Left lobe of liver (tissue), 2 donors: ENCODE data around the gene COL23A1. TPM values are rescaled to one million over a fixed set of nuclear protein-coding genes. Genes with fewer than 3 reads are reported as not detected.
"Not testable (repeated sequence)": the region's sequence is repeated elsewhere in the genome, so short reads cannot be mapped to it uniquely, and the experiment has no call there.

ENCODE experiments used
- ATAC-seq: fragments of 200-7000 bp; cut with Tn5 transposase; one replicate; pipeline ENCODE4 v1.9.1; 2020; ENCODE audit warnings: mild to moderate bottlenecking, moderate library complexity
- DNase-seq: peaks from one replicate; pipeline ENCODE4 v3.0.0-alpha.2; 2020; ENCODE audit warnings: low spot score
- total RNA-seq: library from RNA; stranded (reverse); gene quantifications from one replicate; pipeline ENCODE4 v1.2.1, GENCODE V29; 2021
- donor health status: DM: no; HTN: no; CAD: no; lungs with moderate emphysema.
- donor health status: DM: no; HTN: yes; CAD: no.

The COL23A1 gene
- total RNA-seq, 1 donor from 2014 or later, result 1.2 TPM

DNA sequence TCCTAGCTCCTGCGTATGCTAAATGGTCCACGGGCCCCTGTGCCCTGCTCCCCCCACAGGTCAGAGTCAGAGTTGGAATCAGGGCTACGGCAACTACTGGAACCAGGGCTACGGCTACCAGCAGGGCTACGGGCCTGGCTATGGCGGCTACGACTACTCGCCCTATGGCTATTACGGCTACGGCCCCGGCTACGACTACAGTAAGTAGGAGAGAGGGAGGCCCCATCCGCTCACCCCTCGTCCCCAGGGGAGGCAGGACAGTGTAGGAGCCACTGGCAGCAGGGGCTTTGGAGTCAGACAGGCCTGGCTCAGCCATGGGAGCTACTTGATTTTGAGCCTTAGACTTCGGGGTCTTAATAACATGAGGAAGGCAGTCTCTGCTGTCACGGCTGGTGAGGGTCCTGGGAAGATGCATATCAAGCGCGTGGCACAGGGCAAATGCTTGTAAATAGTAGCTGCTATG, 380.1 kb downstream of the COL23A1 start:
- DNase-seq (no peak), ATAC-seq (no peak)

DNA sequence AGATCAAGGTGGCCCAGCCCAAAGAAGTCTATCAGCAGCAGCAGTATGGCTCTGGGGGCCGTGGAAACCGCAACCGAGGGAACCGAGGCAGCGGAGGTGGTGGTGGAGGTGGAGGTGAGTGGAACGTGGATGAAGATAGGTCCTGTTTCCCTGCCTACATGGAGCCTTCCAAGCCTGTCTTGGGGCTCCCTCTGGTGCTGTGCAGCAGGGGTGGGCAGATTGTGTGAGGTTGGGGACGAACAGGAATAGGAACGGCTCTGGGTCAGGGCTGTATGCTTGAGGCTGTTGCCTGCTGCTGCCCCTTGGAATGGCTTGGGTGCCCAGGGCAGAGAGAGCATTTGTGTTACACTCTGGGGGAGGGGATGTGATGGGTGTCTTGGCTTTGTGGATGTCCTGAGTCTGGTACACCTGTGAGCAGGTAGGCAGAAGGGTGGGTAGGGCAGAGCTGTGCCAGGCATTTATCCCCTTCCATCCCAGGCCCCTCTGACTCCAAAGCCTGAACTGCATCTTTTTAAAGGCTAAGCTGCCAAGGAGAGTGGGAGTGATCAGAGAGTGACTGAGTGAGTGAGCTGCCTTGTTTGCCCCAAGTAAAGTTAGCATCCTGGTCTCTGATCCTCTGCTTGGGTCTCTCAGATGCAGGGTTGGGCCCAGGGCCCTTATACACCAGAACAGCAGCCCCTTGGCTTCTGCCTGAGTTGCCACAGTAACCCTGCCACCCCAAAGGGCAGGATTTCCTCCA, 380.7 kb downstream of the COL23A1 start:
- DNase-seq, result no peak
- ATAC-seq, result no peak

DNA sequence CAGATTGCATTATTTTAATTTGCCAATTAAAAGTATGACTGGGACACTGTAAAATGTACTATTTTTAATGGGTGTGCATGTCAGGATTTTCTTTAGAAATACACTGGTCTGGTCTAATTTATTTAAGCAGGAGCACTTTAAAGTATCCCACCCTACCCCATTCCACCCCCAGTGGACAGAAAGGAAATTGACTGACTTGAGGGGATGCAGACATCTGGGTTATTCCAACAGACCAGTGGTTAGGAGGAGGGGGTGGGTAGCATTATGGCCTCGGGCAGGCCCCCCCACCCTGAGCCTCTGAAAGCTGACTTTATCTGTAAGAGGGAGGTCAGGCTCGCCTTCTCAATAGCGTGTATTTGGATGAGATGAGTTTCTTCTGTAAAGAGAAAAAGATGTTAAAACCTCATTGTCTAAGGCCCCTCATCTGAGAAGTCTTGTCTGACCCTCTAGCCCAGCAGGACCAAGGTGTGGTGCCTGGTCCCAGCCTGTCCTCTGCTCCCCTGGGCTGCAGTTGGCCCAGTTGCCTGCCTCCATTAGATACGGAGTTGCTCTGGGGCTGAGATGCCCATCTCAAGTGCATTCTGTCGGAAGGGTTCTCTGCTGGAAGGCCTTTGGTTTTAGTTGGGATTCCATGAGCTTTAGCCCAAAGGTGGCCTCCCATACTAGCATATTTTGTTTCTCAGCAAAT, 381.5 kb downstream of the COL23A1 start:
- DNase-seq (no peak), ATAC-seq (no peak)

DNA sequence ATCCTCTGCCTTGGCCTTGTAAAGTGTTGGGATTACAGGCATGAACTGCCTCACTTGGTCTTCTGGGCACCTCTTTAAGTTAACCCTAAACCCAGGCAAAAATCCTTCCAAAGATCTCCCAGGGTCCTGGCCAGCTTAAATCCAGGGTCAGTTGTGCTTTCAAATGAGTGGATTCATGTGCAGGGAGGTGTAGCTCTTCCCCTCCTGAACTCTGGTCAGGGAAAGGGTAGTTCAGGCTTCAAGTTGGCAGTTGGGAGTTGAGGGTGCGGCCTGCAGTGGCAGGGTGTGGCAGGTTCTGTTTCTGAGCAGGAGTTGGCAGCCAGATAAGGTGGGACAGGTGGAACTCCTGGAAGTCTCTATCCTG, 382.3 kb downstream of the COL23A1 start:
- no peak for ATAC-seq

DNA sequence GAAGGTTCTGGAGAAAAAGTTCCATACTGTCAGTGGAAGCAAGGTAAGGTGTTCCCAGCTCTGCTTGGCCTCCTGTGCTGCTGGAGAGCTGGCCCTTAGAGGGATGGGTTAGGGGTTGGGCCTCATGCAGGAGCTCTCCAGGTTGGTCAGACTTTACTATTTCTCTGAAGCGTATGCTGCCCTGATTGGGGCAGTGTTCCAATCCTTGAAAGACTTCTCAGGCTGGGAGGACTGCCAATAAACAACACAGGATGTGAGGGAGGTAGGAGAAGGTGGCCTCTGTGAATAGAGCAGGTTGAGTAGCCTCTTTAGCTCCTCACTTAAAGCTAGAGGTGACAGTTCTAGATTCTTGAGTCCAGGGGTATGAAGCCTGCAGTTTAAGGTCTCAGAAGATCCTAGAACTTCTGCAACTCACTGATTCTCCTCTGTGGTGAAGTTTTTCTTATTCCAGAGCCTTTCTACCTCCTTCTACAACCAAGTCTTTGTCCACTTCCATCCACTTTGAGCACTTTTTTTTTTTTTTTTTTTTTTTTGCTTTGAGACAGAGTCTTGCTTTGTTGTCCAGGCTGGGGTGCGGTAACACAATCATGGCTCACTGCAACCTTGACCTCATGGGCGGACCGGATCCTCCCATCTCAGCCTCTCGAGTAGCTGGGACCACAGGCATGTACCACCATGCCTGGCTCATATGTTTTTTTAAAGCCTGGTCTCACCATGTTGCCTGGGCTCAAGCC, 382.8 kb downstream of the COL23A1 start:
- DNase-seq, result peak; percentile 68

More for the DNA sequence above, 382.3 kb downstream of the COL23A1 start:
- no peak for DNase-seq

DNA sequence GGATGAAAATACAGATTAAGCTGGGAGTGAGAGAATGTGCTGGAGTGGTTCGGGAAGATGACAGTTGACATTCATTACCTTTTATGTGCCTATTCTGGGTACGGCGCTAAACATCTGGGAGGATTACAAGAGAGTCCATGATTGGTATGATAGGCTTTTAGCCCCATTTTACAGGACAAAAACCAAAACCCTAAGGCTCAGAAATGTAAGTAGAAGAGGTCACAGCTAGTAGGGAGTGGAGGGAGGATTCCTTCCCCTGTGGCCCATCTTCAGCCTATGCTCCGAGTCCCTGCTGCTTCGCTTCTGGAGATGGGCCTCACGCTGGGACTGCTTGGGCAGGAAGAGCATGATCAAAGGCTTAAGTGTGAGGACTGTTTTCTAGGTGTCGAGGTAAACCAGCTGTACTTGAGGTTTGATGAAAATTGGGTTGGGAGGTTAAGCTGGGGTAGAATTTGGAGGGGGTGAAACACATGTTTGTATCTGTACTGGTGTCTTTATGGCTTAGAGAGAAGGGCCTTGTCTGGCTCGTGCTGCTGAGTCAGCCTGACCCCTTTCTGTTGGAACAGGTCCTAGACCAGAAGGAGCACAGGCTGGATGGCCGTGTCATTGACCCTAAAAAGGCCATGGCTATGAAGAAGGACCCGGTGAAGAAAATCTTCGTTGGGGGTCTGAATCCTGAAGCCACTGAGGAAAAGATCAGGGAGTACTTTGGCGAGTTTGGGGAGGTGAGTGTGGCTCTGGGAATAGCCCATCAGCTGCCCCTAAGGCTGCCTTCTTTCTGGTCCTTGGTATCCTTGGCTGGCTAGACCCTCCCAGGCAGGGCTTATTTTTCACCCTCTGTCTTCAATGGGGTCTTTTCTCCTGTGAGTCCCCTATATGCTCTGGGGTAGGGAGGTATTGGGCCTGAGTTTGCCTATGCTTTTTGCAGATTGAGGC, 383.8 kb downstream of the COL23A1 start:
- DNase-seq (peak; percentile 66), ATAC-seq (peak; percentile 11)

More for the DNA sequence above, 382.8 kb downstream of the COL23A1 start:
- ATAC-seq, result peak; percentile 7

DNA sequence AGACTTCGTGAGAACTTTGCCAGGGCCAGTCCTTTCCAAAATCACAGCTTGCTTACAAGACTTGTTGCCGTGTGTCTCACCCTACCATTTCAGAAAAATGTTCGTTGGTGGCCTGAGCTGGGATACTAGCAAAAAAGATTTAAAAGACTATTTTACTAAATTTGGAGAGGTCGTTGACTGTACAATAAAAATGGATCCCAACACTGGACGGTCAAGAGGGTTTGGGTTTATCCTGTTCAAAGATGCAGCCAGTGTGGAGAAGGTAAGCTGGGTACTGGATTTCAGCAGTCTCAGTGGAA, 384.5 kb downstream of the COL23A1 start:
- DNase-seq, result no peak
- ATAC-seq, result no peak

DNA sequence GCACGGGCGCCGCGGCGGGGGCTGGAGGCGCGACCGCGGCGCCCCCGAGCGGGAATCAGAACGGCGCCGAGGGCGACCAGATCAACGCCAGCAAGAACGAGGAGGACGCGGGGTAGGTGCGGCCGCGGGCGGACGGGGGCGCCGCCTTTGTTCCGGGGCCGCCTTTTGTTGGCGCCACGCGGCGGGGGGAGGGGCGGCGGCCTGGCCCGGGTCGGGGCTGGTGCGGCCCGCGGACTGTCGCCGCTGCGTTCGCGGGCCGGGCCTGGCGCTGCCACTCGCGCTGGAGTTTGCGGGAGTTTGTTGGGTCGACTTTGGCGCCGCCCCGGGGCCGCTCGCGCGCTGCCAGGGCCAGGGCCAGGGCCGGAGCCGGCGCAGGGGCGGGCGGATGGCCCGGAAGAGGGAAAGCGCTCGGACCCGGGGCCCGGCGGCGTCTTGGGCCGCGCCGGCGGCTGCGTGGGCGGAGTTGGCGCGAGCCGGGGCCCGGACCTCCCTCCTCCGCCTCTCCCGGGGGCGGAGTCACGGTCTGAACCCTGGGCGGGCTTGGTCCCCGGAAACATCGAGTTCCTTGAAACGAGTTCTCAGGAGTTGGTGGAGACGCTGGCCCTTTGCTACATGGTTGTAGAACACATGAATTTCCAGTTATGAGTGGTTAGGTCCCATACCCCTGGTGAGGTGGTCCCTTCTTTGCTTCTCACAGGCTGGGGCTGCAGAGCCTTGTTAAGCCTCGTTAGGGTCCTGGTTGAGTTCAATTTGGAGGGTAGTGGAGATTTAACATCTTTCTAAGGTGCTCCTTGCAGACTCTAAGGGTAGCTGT, 385.1 kb downstream of the COL23A1 start:
- ATAC-seq, result peak; percentile 70
- peak; percentile 85 for DNase-seq

DNA sequence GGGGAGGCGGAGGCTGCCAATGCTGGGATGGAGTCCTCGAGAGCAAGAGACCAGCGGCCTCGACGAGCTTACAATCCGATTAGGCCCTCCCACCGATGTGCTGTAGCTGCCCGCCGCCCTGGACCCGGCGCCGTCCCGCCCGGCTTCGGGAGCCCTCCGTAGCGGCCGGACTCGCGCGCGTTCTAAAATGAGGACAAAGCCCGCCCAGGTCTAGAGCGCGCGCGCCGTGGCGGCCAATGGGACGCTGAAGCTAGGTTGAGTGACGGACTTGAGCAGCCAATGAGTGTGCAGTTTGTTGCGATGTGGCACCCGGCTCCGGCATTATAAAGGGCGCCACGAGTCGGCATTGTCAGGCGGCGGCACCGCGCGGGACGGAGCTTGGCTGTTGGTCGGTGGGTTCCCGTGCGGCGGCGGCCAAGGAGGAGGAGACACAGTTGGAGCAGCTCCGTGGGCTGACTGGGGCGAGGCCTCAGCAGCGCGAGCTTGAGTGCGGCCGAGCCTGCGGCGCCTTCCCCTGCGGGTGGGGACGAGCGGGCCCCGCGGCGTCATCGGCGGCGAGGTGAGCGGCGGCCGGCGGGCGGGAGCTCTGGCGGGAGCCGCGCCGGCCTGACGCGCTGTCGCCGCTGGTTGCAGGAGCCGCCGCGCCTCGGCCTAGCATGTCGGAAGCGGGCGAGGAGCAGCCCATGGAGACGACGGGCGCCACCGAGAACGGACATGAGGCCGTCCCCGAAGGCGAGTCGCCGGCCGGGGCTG, 385.8 kb downstream of the COL23A1 start, which contains the start of gene HNRNPAB:
TSS of gene HNRNPAB (plus strand) at position 352 of the 753 bp plus-strand sequence. CDS start at position 657, 305 bp downstream.
- peak; percentile 81 for ATAC-seq
- peak; percentile 97 for DNase-seq

DNA sequence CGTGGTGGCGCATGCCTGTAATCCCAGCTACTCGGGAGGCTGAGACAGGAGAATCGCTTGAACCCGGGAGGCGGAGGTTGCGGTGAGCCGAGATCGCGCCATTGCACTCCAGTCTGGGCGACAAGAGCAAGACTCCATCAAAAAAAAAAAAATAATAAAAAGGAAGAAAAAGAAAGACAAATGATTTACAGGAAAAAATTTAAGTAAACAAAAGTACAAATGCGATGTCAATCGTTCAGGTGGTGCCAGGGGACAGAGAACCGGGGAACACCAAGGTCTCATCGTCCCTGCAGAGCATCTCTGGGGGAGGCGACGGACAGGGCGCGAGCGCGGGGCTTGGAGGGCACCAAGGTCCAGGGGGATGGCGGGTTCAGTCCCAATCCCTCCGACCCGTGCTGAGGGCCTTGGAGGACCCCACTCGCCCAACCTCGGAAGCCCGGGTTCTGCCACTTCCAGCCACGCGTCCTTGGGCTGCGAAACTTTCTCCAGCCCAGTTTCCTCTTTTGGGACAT, 386.5 kb downstream of the COL23A1 start:
- DNase-seq (no peak), ATAC-seq (no peak)

DNA sequence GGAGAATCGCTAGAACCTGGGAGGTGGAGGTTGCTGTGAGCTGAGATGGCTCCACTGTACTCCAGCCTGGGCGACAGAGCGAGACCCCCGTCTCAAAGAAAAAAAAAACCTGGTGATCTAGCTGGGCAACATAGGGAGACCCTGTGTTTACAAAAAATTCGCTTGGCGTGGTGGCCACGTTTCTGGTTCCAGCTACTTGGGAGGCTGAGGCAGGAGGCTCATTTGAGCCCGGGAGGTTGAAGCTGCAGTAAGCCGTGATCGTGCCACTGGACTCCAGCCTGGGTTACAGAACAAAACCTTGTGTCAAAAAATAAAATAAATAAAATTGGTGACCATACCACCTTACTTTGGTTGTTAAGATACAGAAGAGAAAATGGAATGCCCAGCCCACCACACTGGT, 387.7 kb downstream of the COL23A1 start:
- no peak for DNase-seq
- no peak for ATAC-seq

DNA sequence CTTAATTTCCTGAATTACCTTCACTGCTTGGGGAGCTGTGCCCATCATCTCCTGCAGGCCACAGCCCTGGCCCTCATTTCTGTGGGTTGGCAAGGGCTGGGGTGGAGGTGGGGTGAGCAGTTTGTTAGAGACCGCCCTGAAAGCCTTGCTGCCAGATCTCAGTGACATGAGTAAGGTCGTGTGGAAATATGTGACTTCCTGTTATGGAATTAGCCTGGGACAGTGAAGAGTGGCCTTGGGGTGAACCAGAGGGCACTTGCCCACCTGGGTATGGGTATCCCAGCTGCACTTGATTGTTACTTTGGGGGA, 388.3 kb downstream of the COL23A1 start:
- ATAC-seq (no peak), DNase-seq (no peak)

DNA sequence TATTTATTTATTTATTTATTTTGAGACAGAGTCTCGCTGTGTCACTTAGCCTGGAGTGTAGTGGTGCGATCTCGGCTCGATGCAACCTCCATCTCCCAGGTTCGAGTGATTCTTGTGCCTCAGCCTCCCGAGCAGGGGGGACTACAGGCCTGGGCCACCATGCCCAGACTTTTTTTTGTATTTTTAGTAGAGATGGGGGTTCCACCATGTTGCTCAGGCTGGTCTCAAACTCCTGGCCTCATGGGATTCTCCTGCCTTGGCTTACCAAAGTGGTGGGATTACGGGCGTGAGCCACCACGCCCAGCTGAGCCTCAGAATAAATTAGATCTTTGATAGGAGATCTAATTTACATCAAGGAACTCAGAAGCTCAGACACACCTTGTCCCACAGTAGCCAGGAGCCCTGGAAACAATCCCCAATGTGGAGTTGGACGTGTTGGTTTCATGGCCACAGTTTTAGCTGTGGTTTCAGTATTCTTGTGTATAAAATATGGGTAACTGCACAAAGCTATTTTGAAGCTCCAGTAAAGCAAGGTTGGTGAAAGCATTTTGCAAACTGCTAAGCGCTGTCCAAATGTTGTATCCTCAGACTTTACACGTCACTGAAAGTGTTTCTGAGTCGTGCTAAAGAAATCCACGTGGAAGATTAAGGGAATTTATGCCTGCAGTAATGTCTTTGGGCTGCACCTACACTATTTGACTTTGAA, 388.8 kb downstream of the COL23A1 start:
- DNase-seq (no peak), ATAC-seq (no peak)

DNA sequence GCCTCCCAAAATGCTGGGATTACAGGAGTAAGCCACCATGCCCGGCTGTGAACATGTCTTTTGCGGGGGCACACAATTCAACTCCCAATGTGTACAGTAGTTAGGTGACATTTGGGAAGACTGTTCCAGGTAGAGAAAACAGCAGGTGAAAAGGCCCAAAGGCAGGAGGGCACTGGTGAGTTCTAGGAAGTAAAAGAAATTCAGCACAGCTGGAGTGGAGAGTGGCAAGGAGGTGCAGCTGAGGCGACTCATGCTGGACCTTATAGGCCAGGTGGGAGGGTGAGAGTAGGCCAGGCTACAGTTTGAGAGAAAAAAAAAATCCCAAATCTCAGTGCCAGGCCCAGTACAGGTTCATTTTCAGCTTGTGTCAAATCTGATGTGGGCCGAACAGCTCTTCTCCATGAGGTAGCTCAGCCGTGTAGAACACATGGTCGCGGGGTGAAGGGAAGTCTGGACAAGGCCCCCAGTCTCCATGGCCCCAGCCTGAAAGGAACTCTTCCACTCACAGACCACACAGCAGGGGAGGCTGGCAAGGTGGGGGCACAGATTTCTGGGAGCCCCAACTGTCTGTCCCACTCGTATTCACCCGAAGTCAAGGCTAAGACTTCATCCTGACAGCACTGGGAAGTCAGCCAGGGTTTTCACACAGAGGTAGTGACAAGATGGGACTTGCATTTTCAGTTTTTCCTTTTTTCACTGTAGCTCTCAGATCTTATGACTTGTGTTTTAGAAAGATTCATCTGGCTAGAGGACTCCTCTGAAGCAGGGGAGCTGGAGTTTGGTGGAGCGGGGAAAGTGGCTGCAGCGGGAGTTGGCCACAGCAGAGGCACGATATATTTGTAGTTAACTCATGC, 390.4 kb downstream of the COL23A1 start:
- DNase-seq (no peak), ATAC-seq (no peak)

DNA sequence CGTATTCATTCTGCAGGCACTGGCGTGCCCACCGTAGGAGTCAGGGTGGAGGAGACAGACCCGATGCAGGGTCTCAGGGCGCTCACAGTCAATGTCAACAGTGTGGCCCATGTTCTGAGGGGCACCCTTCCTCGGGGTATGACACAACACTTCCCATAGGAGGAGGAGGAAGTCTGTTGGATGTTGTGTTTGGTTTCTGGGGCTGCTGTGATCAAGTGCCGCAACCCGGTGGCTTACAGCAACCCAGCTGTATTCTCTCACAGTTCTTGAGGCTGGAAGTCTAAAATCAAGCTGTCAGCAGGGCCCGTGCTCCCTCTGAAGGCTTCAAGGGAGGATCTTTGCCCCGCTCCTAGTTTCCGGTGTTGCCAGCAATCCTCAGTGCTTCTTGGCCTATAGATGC, 391.5 kb downstream of the COL23A1 start:
- ATAC-seq (no peak), DNase-seq (no peak)

DNA sequence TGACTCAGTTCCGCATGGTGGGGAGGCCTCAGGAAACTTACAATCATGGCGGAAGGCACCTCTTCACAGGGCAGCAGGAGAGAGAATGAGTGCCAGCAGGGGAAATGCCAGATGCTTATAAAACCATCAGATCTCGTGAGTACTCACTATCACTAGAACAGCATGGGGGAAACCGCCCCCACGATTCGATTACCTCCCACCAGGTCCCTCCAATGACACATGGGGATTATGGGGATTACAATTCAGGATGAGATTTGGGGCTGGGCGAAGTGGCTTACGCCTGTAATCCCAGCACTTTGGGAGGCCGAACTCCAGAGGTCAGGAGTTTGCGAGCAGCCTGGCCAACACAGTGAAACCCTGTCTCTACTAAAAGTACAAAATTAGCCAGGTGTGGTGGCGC, 392.0 kb downstream of the COL23A1 start:
- ATAC-seq, DNase-seq: not testable (repeated sequence)

DNA sequence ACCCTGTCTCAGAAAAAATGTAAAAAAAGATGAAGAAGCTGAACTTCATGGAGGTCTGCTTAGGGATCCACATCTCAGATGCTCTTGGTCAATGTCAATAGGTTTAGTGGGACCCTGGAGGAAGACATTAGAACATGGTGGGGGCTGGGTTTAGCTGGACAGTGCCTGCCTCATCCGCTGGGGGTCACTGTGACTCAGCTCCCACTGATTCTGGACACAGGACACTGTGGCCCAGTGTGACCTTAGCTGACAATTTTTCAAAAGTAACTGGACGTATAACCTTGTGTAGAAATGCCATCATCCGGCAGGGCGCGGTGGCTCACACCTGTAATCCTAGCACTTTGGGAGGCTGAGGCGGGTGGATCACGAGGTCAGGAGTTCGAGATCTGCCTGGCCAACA, 393.2 kb downstream of the COL23A1 start:
- ATAC-seq (peak; percentile 73), DNase-seq (no peak)
